ENCODE measurements around the gene ABLIM3.

Gene ABLIM3

DNA sequence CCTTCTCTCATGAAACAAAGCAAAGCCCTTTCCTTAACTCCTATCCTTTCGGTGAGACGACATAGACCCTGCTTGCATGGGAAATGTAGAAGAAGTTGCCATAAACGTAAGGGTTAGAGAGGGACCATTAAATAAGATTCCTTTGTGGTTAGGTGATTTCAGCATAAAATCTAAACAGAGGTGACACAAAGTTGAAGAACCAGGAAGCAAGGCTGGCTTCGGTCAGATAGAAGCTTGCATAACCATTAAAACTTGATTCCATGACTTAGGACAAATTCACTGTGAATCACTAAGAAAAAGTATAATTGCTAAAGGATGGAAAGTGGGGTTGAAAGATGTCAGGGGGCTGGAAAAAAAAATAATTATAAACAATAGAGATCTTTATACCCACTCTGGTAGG lies 30.9 kb upstream of the ABLIM3 start:
- H3K36me3 ChIP-seq (ENCODE audit: low read length) = no peaks in the 10 kb centered on the region
- H3K27ac ChIP-seq (ENCODE audit: low read depth, low read length) = no peak overlapping the region
- no peaks in the 10 kb centered on the region for H3K79me2 ChIP-seq (ENCODE audit: insufficient read depth, low read length)
- no peaks in the 10 kb centered on the region for H3F3A ChIP-seq (ENCODE audit: insufficient read depth)
- H4K20me1 ChIP-seq (ENCODE audit: low read depth, low read length) = no peaks in the 10 kb centered on the region
- H3K4me3 ChIP-seq (ENCODE audit: insufficient read depth, low read length, poor library complexity, severe bottlenecking) = no peak overlapping the region
- H3K9me2 ChIP-seq (replicated peaks; ENCODE audit: insufficient read depth, low read length) = no peaks in the 10 kb centered on the region
- no peak overlapping the region for H2AFZ ChIP-seq (ENCODE audit: low read depth, low read length, severe bottlenecking)
- H3K9me3 ChIP-seq (ENCODE audit: insufficient read depth, low read length) = no peaks in the 10 kb centered on the region
- no peak overlapping the region for H3K4me2 ChIP-seq (ENCODE audit: low read depth, low read length, poor library complexity, severe bottlenecking)
- H3K9ac ChIP-seq (ENCODE audit: low read length) = no peak overlapping the region
- H3K27me3 ChIP-seq (ENCODE audit: low read length) = no peaks in the 10 kb centered on the region
- TF ChIP-seq, protein P1, sequence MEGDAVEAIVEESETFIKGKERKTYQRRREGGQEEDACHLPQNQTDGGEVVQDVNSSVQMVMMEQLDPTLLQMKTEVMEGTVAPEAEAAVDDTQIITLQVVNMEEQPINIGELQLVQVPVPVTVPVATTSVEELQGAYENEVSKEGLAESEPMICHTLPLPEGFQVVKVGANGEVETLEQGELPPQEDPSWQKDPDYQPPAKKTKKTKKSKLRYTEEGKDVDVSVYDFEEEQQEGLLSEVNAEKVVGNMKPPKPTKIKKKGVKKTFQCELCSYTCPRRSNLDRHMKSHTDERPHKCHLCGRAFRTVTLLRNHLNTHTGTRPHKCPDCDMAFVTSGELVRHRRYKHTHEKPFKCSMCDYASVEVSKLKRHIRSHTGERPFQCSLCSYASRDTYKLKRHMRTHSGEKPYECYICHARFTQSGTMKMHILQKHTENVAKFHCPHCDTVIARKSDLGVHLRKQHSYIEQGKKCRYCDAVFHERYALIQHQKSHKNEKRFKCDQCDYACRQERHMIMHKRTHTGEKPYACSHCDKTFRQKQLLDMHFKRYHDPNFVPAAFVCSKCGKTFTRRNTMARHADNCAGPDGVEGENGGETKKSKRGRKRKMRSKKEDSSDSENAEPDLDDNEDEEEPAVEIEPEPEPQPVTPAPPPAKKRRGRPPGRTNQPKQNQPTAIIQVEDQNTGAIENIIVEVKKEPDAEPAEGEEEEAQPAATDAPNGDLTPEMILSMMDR (IDR thresholded peaks at IDR 0.05; ENCODE audit: insufficient read depth, low read length, poor library complexity, severe bottlenecking) = no peak
- TF ChIP-seq EZH2phosphoT487 (conservative IDR thresholded peaks at IDR 0.05; ENCODE audit: low read length) = no peak

DNA sequence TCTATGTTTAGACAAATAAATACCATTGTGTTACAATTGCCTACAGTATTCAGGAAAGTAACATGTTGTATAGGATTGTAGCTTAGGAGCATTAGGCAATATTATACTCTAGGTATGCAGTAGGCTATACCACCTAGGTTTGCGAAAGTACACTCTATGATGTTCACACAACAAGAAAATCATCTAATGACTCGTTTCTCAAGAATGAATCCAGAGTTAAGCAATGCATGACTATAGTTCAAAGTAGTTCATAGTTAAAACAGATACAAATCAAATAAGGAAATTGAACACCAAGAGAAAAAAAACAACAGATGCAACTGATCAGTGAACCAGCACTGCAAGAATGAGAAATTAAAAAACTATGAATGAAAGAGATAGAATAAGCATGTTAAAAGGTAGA lies 27.6 kb upstream of the ABLIM3 start:
- Histone ChIP-seq H3K27me3 (ENCODE audit: low read length) (no peaks in the 10 kb centered on the region), H2AFZ (ENCODE audit: low read depth, low read length, severe bottlenecking) (no peak overlapping the region), H3K36me3 (ENCODE audit: low read length) (no peaks in the 10 kb centered on the region), H4K20me1 (ENCODE audit: low read depth, low read length) (no peaks in the 10 kb centered on the region), H3F3A (ENCODE audit: insufficient read depth) (no peaks in the 10 kb centered on the region), H3K9me2 (replicated peaks; ENCODE audit: insufficient read depth, low read length) (no peaks in the 10 kb centered on the region), H3K79me2 (ENCODE audit: insufficient read depth, low read length) (no peaks in the 10 kb centered on the region), H3K4me3 (ENCODE audit: insufficient read depth, low read length, poor library complexity, severe bottlenecking) (no peak overlapping the region), H3K4me2 (ENCODE audit: low read depth, low read length, poor library complexity, severe bottlenecking) (no peak overlapping the region), H3K9me3 (ENCODE audit: insufficient read depth, low read length) (no peaks in the 10 kb centered on the region), H3K9ac (ENCODE audit: low read length) (no peak overlapping the region), H3K27ac (ENCODE audit: low read depth, low read length) (no peak overlapping the region)
- no peak for TF ChIP-seq EZH2phosphoT487 (conservative IDR thresholded peaks at IDR 0.05; ENCODE audit: low read length)
- TF ChIP-seq, protein P1 (IDR thresholded peaks at IDR 0.05; ENCODE audit: insufficient read depth, low read length, poor library complexity, severe bottlenecking) = no peak

DNA sequence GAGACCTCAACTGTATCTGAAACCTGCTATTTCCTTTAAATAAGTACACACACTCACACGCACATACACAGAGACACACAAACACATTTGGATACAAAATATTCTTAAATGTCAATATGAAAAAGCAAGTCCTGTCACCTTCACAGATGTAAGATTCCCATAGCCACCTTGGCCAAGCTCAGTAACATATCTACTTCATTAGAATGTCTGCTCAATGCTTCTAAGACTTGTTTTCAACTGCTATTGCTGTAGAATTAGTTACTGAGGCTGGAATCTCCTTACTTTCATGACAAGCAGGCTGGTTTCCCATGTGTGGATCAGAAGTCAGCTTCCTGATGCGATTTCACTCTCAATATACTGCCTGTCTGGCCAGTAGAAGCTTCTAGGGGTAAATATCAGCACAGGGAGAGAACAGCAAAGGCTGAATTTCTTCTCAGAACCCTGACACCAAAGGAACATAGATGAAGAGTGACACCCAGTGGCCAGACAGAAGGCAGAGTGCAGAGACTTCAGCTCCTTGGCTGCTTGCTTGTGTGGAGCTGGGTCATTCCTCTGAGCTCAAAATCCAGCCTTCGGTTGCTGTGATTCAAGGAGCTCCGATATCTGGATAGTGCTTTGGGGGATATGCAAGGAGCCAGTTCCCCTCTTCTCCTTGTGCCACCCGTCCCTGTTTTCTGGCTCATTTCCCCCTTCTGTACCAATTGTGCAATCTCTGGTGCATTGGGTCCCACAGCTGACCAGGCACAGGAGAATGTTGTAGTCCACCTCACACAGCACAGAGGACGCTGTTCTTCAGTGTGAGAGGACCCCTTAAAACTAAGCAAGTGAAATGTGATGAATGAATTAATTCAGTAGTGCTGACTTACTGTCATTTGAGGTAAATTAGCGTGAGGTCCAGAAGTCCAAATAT lies 26.6 kb upstream of the ABLIM3 start:
- Histone ChIP-seq H4K20me1 (ENCODE audit: low read depth, low read length) (no peaks in the 10 kb centered on the region), H3K4me2 (ENCODE audit: low read depth, low read length, poor library complexity, severe bottlenecking) (no peak overlapping the region), H3K27me3 (ENCODE audit: low read length) (no peaks in the 10 kb centered on the region), H3F3A (ENCODE audit: insufficient read depth) (no peaks in the 10 kb centered on the region), H3K9me3 (ENCODE audit: insufficient read depth, low read length) (no peaks in the 10 kb centered on the region), H3K4me3 (ENCODE audit: insufficient read depth, low read length, poor library complexity, severe bottlenecking) (no peak overlapping the region), H3K9me2 (replicated peaks; ENCODE audit: insufficient read depth, low read length) (no peaks in the 10 kb centered on the region), H3K79me2 (ENCODE audit: insufficient read depth, low read length) (no peaks in the 10 kb centered on the region), H2AFZ (ENCODE audit: low read depth, low read length, severe bottlenecking) (no peak overlapping the region), H3K27ac (ENCODE audit: low read depth, low read length) (no peak overlapping the region), H3K36me3 (ENCODE audit: low read length) (no peaks in the 10 kb centered on the region), H3K9ac (ENCODE audit: low read length) (no peak overlapping the region)
- TF ChIP-seq EZH2phosphoT487 (conservative IDR thresholded peaks at IDR 0.05; ENCODE audit: low read length) = no peak
- TF ChIP-seq, protein P1 (IDR thresholded peaks at IDR 0.05; ENCODE audit: insufficient read depth, low read length, poor library complexity, severe bottlenecking) = peak; percentile 51

Measured in SU-DHL-6 (cell line).